Muscle layer of duodenum (tissue), 2 donors: ENCODE results near the gene MBD3L3.
"Not testable (repeated sequence)": the region's sequence is repeated elsewhere in the genome, so short reads cannot be mapped to it uniquely, and the experiment has no call there.

ENCODE experiments used
- H3K27ac ChIP-seq: one replicate; pipeline ENCODE4 v1.7.0; 2013; ENCODE audit warnings: mild to moderate bottlenecking, low read length
- H3K27me3 ChIP-seq: one replicate; pipeline ENCODE4 v1.7.0; 2013; ENCODE audit warnings: low read depth, mild to moderate bottlenecking, control low read depth, low read length
- H3K36me3 ChIP-seq, 2 donors: one replicate each; pipeline ENCODE4 v1.7.0; 2013; ENCODE audit warnings: low read length in 2 of 2, control low read depth in 1 of 2, mild to moderate bottlenecking in 1 of 2; ENCODE audit not compliant: insufficient read depth in 2 of 2, control insufficient read depth in 1 of 2
- H3K4me1 ChIP-seq, 2 donors: one replicate each; pipeline ENCODE4 v1.7.0; 2013; ENCODE audit warnings: low read length in 2 of 2, mild to moderate bottlenecking in 2 of 2, control low read depth in 1 of 2, moderate library complexity in 1 of 2; ENCODE audit not compliant: insufficient read depth in 2 of 2, control insufficient read depth in 1 of 2
- H3K4me3 ChIP-seq, 2 donors: one replicate each; pipeline ENCODE4 v1.7.0; 2013; ENCODE audit warnings: low read length in 2 of 2, low read depth in 1 of 2, mild to moderate bottlenecking in 1 of 2
- H3K9me3 ChIP-seq, 2 donors: one replicate each; pipeline ENCODE4 v1.7.0; 2013; ENCODE audit warnings: low read length in 2 of 2, control low read depth in 1 of 2, mild to moderate bottlenecking in 1 of 2; ENCODE audit not compliant: control insufficient read depth in 1 of 2
- donor health status: healthy.

Gene MBD3L3

GRCh38 chr19:7078008-7078407 is 19.5 kb upstream of the MBD3L3 start:
- H3K27ac ChIP-seq: no peak overlapping the region
- H3K4me3 ChIP-seq: peak overlapping the region in 1 of 2 donors; percentile 50
- H3K27me3 ChIP-seq: no peaks in the 10 kb centered on the region
- H3K36me3 ChIP-seq: peaks cover 84 to 100% of the 10 kb centered on the region in 2 donors
- no peaks in the 10 kb centered on the region for H3K4me1 ChIP-seq
- peaks cover 45 to 73% of the 10 kb centered on the region in 2 donors for H3K9me3 ChIP-seq

- Histone ChIP-seq H3K4me3 (peak overlapping the region in 1 of 2 donors; percentile 40), H3K4me1 (no peaks in the 10 kb centered on the region), H3K36me3 (peaks cover 75 to 90% of the 10 kb centered on the region in 2 donors), H3K27me3 (no peaks in the 10 kb centered on the region), H3K9me3 (peaks cover 27 to 56% of the 10 kb centered on the region in 2 donors), H3K27ac (no peak overlapping the region)
These were observed 17.7 kb upstream of the MBD3L3 start for GRCh38 chr19:7076151-7076550.

- Histone ChIP-seq H3K9me3 (peaks cover 16 to 43% of the 10 kb centered on the region in 2 donors), H3K4me1 (peaks cover 6 to 10% of the 10 kb centered on the region in 2 donors), H3K27ac (no peak overlapping the region), H3K36me3 (peaks cover 63 to 76% of the 10 kb centered on the region in 2 donors), H3K27me3 (no peaks in the 10 kb centered on the region), H3K4me3 (peak overlapping the region in 1 of 2 donors; percentile 35)
These were observed 16.3 kb upstream of the MBD3L3 start for GRCh38 chr19:7074705-7075282.

- Histone ChIP-seq H3K4me1 (peaks cover 6 to 10% of the 10 kb centered on the region in 2 donors), H3K27ac (no peak overlapping the region), H3K27me3 (no peaks in the 10 kb centered on the region), H3K4me3 (no peak overlapping the region), H3K9me3 (peaks cover 4 to 25% of the 10 kb centered on the region in 2 donors), H3K36me3 (peaks cover 44 to 54% of the 10 kb centered on the region in 2 donors)
These were observed 14.1 kb upstream of the MBD3L3 start for GRCh38 chr19:7072541-7072940.

- H3K36me3 ChIP-seq: peaks cover 19 to 27% of the 10 kb centered on the region in 2 donors
- H3K27me3 ChIP-seq: no peaks in the 10 kb centered on the region
- H3K4me1 ChIP-seq: peaks cover 6 to 10% of the 10 kb centered on the region in 2 donors
- H3K27ac ChIP-seq: peak overlapping the region; percentile 75
- H3K4me3 ChIP-seq: peak overlapping the region; percentile 96 to 97
- peaks cover 0 to 2% of the 10 kb centered on the region in 2 donors for H3K9me3 ChIP-seq
These were observed 11.4 kb upstream of the MBD3L3 start for GRCh38 chr19:7069904-7070226.

- Histone ChIP-seq H3K4me1 (peaks cover 6 to 10% of the 10 kb centered on the region in 2 donors), H3K9me3 (peaks cover 0 to 2% of the 10 kb centered on the region in 2 donors), H3K27ac (peak within 1 kb of the TSS; percentile 75), H3K4me3 (peak within 1 kb of the TSS; percentile 96 to 97), H3K36me3 (peaks cover 17 to 21% of the 10 kb centered on the region in 2 donors), H3K27me3 (no peaks in the 10 kb centered on the region)
These were observed 10.8 kb upstream of the MBD3L3 start, which contains the start of gene ZNF557 for GRCh38 chr19:7069042-7069903. ZNF557 (plus strand) TSS chr19:7069703; CDS start chr19:7075075, 5,372 bp downstream.

GRCh38 chr19:7068599-7068998 is 10.1 kb upstream of the MBD3L3 start:
- Histone ChIP-seq H3K4me3 (peak overlapping the region; percentile 26 to 97), H3K36me3 (peaks cover 14% of the 10 kb centered on the region in 2 donors), H3K27ac (no peak overlapping the region), H3K9me3 (peaks cover 0 to 2% of the 10 kb centered on the region in 2 donors), H3K27me3 (no peaks in the 10 kb centered on the region), H3K4me1 (peaks cover 6 to 10% of the 10 kb centered on the region in 2 donors)

GRCh38 chr19:7067716-7068115 is 9.2 kb upstream of the MBD3L3 start:
- Histone ChIP-seq H3K27me3 (no peaks in the 10 kb centered on the region), H3K4me3 (no peak overlapping the region), H3K27ac (no peak overlapping the region), H3K36me3 (peaks cover 5 to 8% of the 10 kb centered on the region in 2 donors), H3K4me1 (peaks cover 6 to 10% of the 10 kb centered on the region in 2 donors), H3K9me3 (peaks cover 0 to under 1% of the 10 kb centered on the region in 2 donors)

GRCh38 chr19:7067122-7067521 is 8.6 kb upstream of the MBD3L3 start:
- not testable (repeated sequence) for H3K36me3 ChIP-seq, H3K4me3 ChIP-seq, H3K27me3 ChIP-seq, H3K27ac ChIP-seq, H3K9me3 ChIP-seq
- H3K4me1 ChIP-seq: peaks cover 6 to 10% of the 10 kb centered on the region in 2 donors

GRCh38 chr19:7063764-7064418 is 5.4 kb upstream of the MBD3L3 start:
- Histone ChIP-seq H3K4me3 (no peak overlapping the region), H3K36me3 (no peaks in the 10 kb centered on the region), H3K27ac (no peak overlapping the region), H3K27me3 (no peaks in the 10 kb centered on the region), H3K4me1 (no peaks in the 10 kb centered on the region), H3K9me3 (no peaks in the 10 kb centered on the region)

GRCh38 chr19:7063339-7063738 is 4.9 kb upstream of the MBD3L3 start:
- no peaks in the 10 kb centered on the region for H3K27me3 ChIP-seq
- no peaks in the 10 kb centered on the region for H3K36me3 ChIP-seq
- no peak overlapping the region for H3K27ac ChIP-seq
- H3K4me3 ChIP-seq: no peak overlapping the region
- H3K9me3 ChIP-seq: no peaks in the 10 kb centered on the region
- no peaks in the 10 kb centered on the region for H3K4me1 ChIP-seq
